H9 (cell line): Measurements from ENCODE around the gene KCNJ13. TPM values are rescaled to one million over a fixed set of nuclear protein-coding genes. Genes with fewer than 3 reads are reported as not detected.

Experiments used
- DNase-seq: peaks from one replicate; pipeline ENCODE4 v3.0.0-alpha.2; 2017
- H2AFZ ChIP-seq: one replicate; pipeline ENCODE4 v1.6.1; 2013; ENCODE audit warnings: mild to moderate bottlenecking, low read length, control low read depth, moderate library complexity
- H2AK5ac ChIP-seq: 2 replicates; pipeline ENCODE4 v1.6.1; 2013; ENCODE audit warnings: low read length, control low read depth, mixed read lengths; ENCODE audit not compliant: insufficient read length
- H2BK120ac ChIP-seq: one replicate; pipeline ENCODE4 v1.6.1; 2013; ENCODE audit warnings: low read depth, mild to moderate bottlenecking, low read length, control low read depth, inconsistent platforms; ENCODE audit not compliant: poor library complexity, severe bottlenecking
- H2BK12ac ChIP-seq: 2 replicates; pipeline ENCODE4 v1.6.1; 2013; ENCODE audit warnings: low read length, control low read depth, mixed read lengths, low read depth; ENCODE audit not compliant: insufficient read length
- H2BK15ac ChIP-seq: 2 replicates; pipeline ENCODE4 v1.6.1; 2013; ENCODE audit warnings: low read depth, low read length, control low read depth
- H2BK20ac ChIP-seq: one replicate; pipeline ENCODE4 v1.6.1; 2013; ENCODE audit warnings: low read depth, mild to moderate bottlenecking, low read length, control low read depth, inconsistent platforms; ENCODE audit not compliant: poor library complexity, severe bottlenecking
- H2BK5ac ChIP-seq: 2 replicates; pipeline ENCODE4 v1.6.1; 2013; ENCODE audit warnings: low read length, control low read depth, mixed read lengths; ENCODE audit not compliant: insufficient read length
- H3K14ac ChIP-seq: 2 replicates; pipeline ENCODE4 v1.6.1; 2013; ENCODE audit warnings: low read length, control low read depth; ENCODE audit not compliant: insufficient read depth
- H3K18ac ChIP-seq: 2 replicates; pipeline ENCODE4 v1.6.1; 2013; ENCODE audit warnings: low read depth, mild to moderate bottlenecking, mixed read lengths, low read length, control low read depth; ENCODE audit not compliant: insufficient read length
- H3K23ac ChIP-seq: 2 replicates; pipeline ENCODE4 v1.6.1; 2013; ENCODE audit warnings: low read length, control low read depth, mixed read lengths, low read depth; ENCODE audit not compliant: insufficient read length
- H3K23me2 ChIP-seq: 2 replicates; pipeline ENCODE4 v1.6.1; 2013; ENCODE audit warnings: low read depth, mild to moderate bottlenecking, mixed read lengths, low read length, control low read depth; ENCODE audit not compliant: insufficient read length, poor library complexity, severe bottlenecking
- H3K27ac ChIP-seq: 2 replicates; pipeline ENCODE4 v1.5.1; 2013; ENCODE audit warnings: low read length, control low read depth, mixed read lengths, low read depth; ENCODE audit not compliant: insufficient read length
- H3K27me3 ChIP-seq: 2 replicates; pipeline ENCODE4 v1.6.1; 2013; ENCODE audit warnings: low read length, control low read depth, inconsistent platforms; ENCODE audit not compliant: insufficient read depth
- H3K4ac ChIP-seq: 2 replicates; pipeline ENCODE4 v1.6.1; 2013; ENCODE audit warnings: low read depth, mild to moderate bottlenecking, control low read depth, inconsistent platforms, low read length, moderate library complexity
- H3K4me1 ChIP-seq: 2 replicates; pipeline ENCODE4 v1.6.1; 2013; ENCODE audit warnings: low read length, control low read depth, inconsistent platforms; ENCODE audit not compliant: insufficient read depth
- H3K4me2 ChIP-seq: 2 replicates; pipeline ENCODE4 v1.6.1; 2013; ENCODE audit warnings: low read length, control low read depth, mixed read lengths; ENCODE audit not compliant: insufficient read length, insufficient read depth
- H3K56ac ChIP-seq: 2 replicates; pipeline ENCODE4 v1.6.1; 2013; ENCODE audit warnings: low read depth, mild to moderate bottlenecking, mixed read lengths, low read length, control low read depth; ENCODE audit not compliant: insufficient read length
- H3K79me1 ChIP-seq: 2 replicates; pipeline ENCODE4 v1.6.1; 2013; ENCODE audit warnings: low read depth, mild to moderate bottlenecking, moderate library complexity, low read length, control low read depth, inconsistent platforms; ENCODE audit not compliant: insufficient read depth, poor library complexity, severe bottlenecking
- H3K79me2 ChIP-seq: 2 replicates; pipeline ENCODE4 v1.6.1; 2013; ENCODE audit warnings: low read length, control low read depth, inconsistent platforms; ENCODE audit not compliant: insufficient read depth
- H3K9ac ChIP-seq: 2 replicates; pipeline ENCODE4 v1.6.1; 2013; ENCODE audit warnings: low read length, control low read depth, mixed read lengths; ENCODE audit not compliant: insufficient read length; ENCODE audit errors: extremely low read depth
- H3K9me3 ChIP-seq: one replicate; pipeline ENCODE4 v1.6.1; 2013; ENCODE audit warnings: low read depth, low read length, inconsistent platforms; ENCODE audit not compliant: control insufficient read depth
- H3T11ph ChIP-seq: one replicate; pipeline ENCODE4 v1.6.1; 2013; ENCODE audit warnings: mild to moderate bottlenecking, low read length, control low read depth, inconsistent platforms
- H4K20me1 ChIP-seq: one replicate; pipeline ENCODE4 v1.6.1; 2013; ENCODE audit not compliant: control insufficient read depth, insufficient read length, insufficient read depth
- H4K5ac ChIP-seq: 2 replicates; pipeline ENCODE4 v1.6.1; 2013; ENCODE audit warnings: low read depth, mild to moderate bottlenecking, mixed read lengths, low read length, control low read depth; ENCODE audit not compliant: insufficient read length
- H4K8ac ChIP-seq: replicated peaks from 2 replicates; pipeline ENCODE4 v1.6.1; 2013; ENCODE audit warnings: low read length, control low read depth, mixed read lengths, low read depth; ENCODE audit not compliant: insufficient read length
- H4K91ac ChIP-seq: 2 replicates; pipeline ENCODE4 v1.6.1; 2013; ENCODE audit warnings: low read depth, mild to moderate bottlenecking, moderate library complexity, mixed read lengths, low read length, control low read depth; ENCODE audit not compliant: insufficient read length
- H3K27ac Mint-ChIP-seq, 3 experiments: 2 replicates in 2 of 3; 3 replicates in 1 of 3; pipeline ENCODE4 v1.8.0; 2020 to 2021; ENCODE audit warnings: mixed read lengths in 3 of 3, mild to moderate bottlenecking in 1 of 3, moderate library complexity in 1 of 3
- H3K27me3 Mint-ChIP-seq: 2 replicates; pipeline ENCODE4 v1.8.0; 2021; ENCODE audit warnings: low read depth, mild to moderate bottlenecking, moderate library complexity, mixed read lengths
- H3K36me3 Mint-ChIP-seq, 3 experiments: 2 replicates in 2 of 3; 3 replicates in 1 of 3; pipeline ENCODE4 v1.8.0; 2020 to 2021; ENCODE audit warnings: low read depth in 3 of 3, mixed read lengths in 3 of 3; ENCODE audit not compliant: insufficient read depth in 1 of 3
- H3K4me1 Mint-ChIP-seq, 2 experiments: 2 replicates each; pipeline ENCODE4 v1.8.0; 2020; ENCODE audit warnings: mixed read lengths in 2 of 2
- H3K4me3 Mint-ChIP-seq, 2 experiments: 2 replicates in 1 of 2; 3 replicates in 1 of 2; pipeline ENCODE4 v1.8.0; 2020 to 2021; ENCODE audit warnings: mild to moderate bottlenecking in 2 of 2, mixed read lengths in 2 of 2, moderate library complexity in 1 of 2
- H3K9me3 Mint-ChIP-seq, 2 experiments: 2 replicates in 1 of 2; 3 replicates in 1 of 2; pipeline ENCODE4 v1.8.0; 2020; ENCODE audit warnings: mild to moderate bottlenecking in 2 of 2, mixed read lengths in 2 of 2, moderate library complexity in 1 of 2
- CTCF ChIP-seq: fragments of 200-600 bp; sonication (generic); conservative IDR thresholded peaks from 3 replicates; pipeline ENCODE4 v1.8.0; 2021; ENCODE audit warnings: antibody characterized with exemption, mild to moderate bottlenecking
- WGBS: extraction: QIAGEN DNeasy Blood & Tissue Kit; methylation state at CpG from one replicate; pipeline ENCODE4 v1.1.7; 2013; ENCODE audit warnings: missing lambda C conversion rate, low lambda C conversion rate, mixed read lengths; ENCODE audit not compliant: insufficient read length; ENCODE audit errors: extremely low coverage; 5-methylcytosine and 5-hydroxymethylcytosine counted together
- total RNA-seq: library from RNA; stranded (reverse); gene quantifications from 2 replicates; pipeline ENCODE4 v1.2.1, GENCODE V29; 2021

Gene KCNJ13
- total RNA-seq, 1 experiment from 2014 or later, result not detected

- Histone ChIP-seq H3K18ac (no peak overlapping the region), H3K9me3 (no peaks in the 10 kb centered on the region), H4K8ac (no peak overlapping the region), H4K91ac (no peak overlapping the region), H4K5ac (no peak overlapping the region), H3K14ac (no peak overlapping the region), H2BK15ac (no peak overlapping the region), H3K56ac (no peak overlapping the region), H3K23ac (no peak overlapping the region), H3K4me2 (no peak overlapping the region), H3K79me1 (no peaks in the 10 kb centered on the region), H3K23me2 (no peaks in the 10 kb centered on the region), H3K9ac (no peak overlapping the region), H4K20me1 (no peaks in the 10 kb centered on the region), H2BK20ac (no peak overlapping the region), H3K27me3 (no peaks in the 10 kb centered on the region), H2BK5ac (no peak overlapping the region), H2AFZ (no peak overlapping the region), H2BK12ac (no peak overlapping the region), H3K4ac (no peak overlapping the region), H3K27ac (no peak overlapping the region), H3K4me1 (no peaks in the 10 kb centered on the region), H2BK120ac (no peak overlapping the region), H3K79me2 (no peaks in the 10 kb centered on the region), H3T11ph (no peak overlapping the region), H2AK5ac (no peak overlapping the region)
- peaks cover 7 to 34% (median 27%) of the 10 kb centered on the region in 3 experiments; a peak in 6 of 7 replicates for H3K36me3 Mint-ChIP-seq
- TF ChIP-seq CTCF, result no peak
- H3K4me1 Mint-ChIP-seq, result no peaks in the 10 kb centered on the region; a peak in 1 of 4 replicates
- DNase-seq, result no peak
- H3K9me3 Mint-ChIP-seq, result no peaks in the 10 kb centered on the region
- H3K27me3 Mint-ChIP-seq, result no peaks in the 10 kb centered on the region
- no peak overlapping the region; a peak in 1 of 7 replicates for H3K27ac Mint-ChIP-seq
- WGBS, result no CpG with 5 or more reads among the region's 1 CpG
- no peak overlapping the region for H3K4me3 Mint-ChIP-seq
Observed at GRCh38 chr2:232767866-232768265, 8.5 kb downstream of the KCNJ13 start.
